WTC11 (cell line): ENCODE results near the gene IRX2.

Source experiments
- CREB1 ChIP-seq: sonication (generic); formaldehyde crosslinking; IDR thresholded peaks from 2 replicates; pipeline ENCODE4 v1.8.0; 2023; ENCODE audit warnings: mild to moderate bottlenecking, missing genetic modification reagents
- ESRRA ChIP-seq: sonication (generic); formaldehyde crosslinking; IDR thresholded peaks from 2 replicates; pipeline ENCODE4 v1.8.1; 2022; ENCODE audit warnings: mild to moderate bottlenecking, missing genetic modification reagents, borderline replicate concordance
- NFYB ChIP-seq: sonication (generic); formaldehyde crosslinking; conservative IDR thresholded peaks from 2 replicates; pipeline ENCODE4 v1.8.0; 2022; ENCODE audit warnings: low read depth, missing genetic modification reagents
- SP1 ChIP-seq: sonication (generic); formaldehyde crosslinking; conservative IDR thresholded peaks from 2 replicates; pipeline ENCODE4 v1.8.1; 2022; ENCODE audit warnings: missing genetic modification reagents
- TF ChIP-seq, protein P1 (sequence below): fragments of 200-600 bp; IDR thresholded peaks from 2 replicates; pipeline ENCODE4 v1.8.0; 2022; ENCODE audit warnings: antibody characterized with exemption
- TF ChIP-seq, protein P2 (sequence below): fragments of 250-450 bp; sonication (Bioruptor Pico); IDR thresholded peaks from 2 replicates; pipeline ENCODE4 v1.9.0; 2021; ENCODE audit warnings: moderate library complexity, mild to moderate bottlenecking, inconsistent platforms, borderline replicate concordance
- TF ChIP-seq, protein P3 (sequence below): sonication (generic); formaldehyde crosslinking; IDR thresholded peaks from 2 replicates; pipeline ENCODE4 v1.8.1; 2022; ENCODE audit warnings: mild to moderate bottlenecking, moderate library complexity, missing genetic modification reagents

DNA sequence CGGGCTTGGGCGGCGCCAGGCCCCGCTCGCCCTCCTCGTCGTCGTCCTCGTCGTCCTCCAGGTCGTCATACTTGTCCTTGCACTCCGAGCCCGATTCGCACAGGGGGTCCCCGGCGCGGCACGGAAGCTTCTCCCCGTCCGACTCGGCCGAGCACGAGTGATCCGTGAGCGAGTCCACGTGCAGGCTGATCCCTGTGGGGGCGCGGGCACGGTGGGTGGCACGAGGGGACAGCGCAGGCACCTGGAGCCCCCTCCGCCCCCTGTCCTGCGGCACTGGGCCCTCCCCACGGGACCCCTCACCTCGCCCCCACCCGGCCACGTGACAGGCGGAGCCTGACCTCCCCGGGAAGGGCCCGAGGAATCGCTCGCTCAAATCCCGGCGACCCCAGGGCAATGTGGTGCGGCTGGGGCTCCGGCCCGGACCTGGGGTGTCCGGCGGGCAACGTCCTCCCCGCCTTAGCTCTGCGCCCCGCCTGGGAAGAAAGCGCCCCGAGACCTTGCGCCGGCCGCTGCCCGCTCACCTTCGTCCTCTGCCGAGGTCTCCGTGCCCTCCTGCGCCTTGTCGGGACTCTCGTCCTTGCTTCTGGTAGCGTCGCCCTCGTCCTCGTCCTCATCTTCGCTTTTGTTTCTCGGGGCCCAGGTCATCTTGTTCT is 2.5 kb downstream of the IRX2 start:
- TF ChIP-seq ESRRA (CRISPR knock-in tag), result no peak
- no peak for TF ChIP-seq CREB1 (CRISPR knock-in tag)
- TF ChIP-seq SP1 (CRISPR knock-in tag), result no peak
- TF ChIP-seq, protein P1, sequence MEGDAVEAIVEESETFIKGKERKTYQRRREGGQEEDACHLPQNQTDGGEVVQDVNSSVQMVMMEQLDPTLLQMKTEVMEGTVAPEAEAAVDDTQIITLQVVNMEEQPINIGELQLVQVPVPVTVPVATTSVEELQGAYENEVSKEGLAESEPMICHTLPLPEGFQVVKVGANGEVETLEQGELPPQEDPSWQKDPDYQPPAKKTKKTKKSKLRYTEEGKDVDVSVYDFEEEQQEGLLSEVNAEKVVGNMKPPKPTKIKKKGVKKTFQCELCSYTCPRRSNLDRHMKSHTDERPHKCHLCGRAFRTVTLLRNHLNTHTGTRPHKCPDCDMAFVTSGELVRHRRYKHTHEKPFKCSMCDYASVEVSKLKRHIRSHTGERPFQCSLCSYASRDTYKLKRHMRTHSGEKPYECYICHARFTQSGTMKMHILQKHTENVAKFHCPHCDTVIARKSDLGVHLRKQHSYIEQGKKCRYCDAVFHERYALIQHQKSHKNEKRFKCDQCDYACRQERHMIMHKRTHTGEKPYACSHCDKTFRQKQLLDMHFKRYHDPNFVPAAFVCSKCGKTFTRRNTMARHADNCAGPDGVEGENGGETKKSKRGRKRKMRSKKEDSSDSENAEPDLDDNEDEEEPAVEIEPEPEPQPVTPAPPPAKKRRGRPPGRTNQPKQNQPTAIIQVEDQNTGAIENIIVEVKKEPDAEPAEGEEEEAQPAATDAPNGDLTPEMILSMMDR, result no peak
- TF ChIP-seq NFYB (CRISPR knock-in tag), result no peak
- TF ChIP-seq, protein P2, sequence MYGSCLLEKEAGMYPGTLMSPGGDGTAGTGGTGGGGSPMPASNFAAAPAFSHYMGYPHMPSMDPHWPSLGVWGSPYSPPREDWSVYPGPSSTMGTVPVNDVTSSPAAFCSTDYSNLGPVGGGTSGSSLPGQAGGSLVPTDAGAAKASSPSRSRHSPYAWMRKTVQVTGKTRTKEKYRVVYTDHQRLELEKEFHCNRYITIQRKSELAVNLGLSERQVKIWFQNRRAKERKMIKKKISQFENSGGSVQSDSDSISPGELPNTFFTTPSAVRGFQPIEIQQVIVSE (CRISPR knock-in tag), result no peak
- TF ChIP-seq, protein P3, sequence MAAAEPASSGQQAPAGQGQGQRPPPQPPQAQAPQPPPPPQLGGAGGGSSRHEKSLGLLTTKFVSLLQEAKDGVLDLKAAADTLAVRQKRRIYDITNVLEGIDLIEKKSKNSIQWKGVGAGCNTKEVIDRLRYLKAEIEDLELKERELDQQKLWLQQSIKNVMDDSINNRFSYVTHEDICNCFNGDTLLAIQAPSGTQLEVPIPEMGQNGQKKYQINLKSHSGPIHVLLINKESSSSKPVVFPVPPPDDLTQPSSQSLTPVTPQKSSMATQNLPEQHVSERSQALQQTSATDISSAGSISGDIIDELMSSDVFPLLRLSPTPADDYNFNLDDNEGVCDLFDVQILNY (CRISPR knock-in tag), result no peak
